Fibroblast of lung (primary cell): ENCODE measurements around the gene TTC33.

Experiments used
- CTCF ChIP-seq, 2 donors: IDR thresholded peaks in 1 of 2; conservative IDR thresholded peaks in 1 of 2; 1 replicate in 1 of 2; 2 replicates in 1 of 2; pipeline ENCODE4 v1.5.1; 2011 to 2012; ENCODE audit warnings: low read length in 2 of 2, control low read depth in 1 of 2, inconsistent platforms in 1 of 2, low read depth in 1 of 2, mild to moderate bottlenecking in 1 of 2
- EZH2 ChIP-seq: IDR thresholded peaks from 2 replicates; pipeline ENCODE4 v1.5.1; 2012; ENCODE audit warnings: low read length, control low read depth, mild to moderate bottlenecking; ENCODE audit errors: missing control alignments

GRCh38 chr5:40667161-40667663 lies 88.5 kb downstream of the TTC33 start:
- no peak for TF ChIP-seq EZH2
- no peak for TF ChIP-seq CTCF (conservative IDR thresholded peaks at IDR 0.05 in 1 of 2, IDR thresholded peaks at IDR 0.05 in 1 of 2; ENCODE audit: low read depth in 1 of 2, low read length in 2 of 2)
